ENCODE measurements around the gene HTR3D. TPM values are rescaled to one million over a fixed set of nuclear protein-coding genes. Genes with fewer than 3 reads are reported as not detected.

HTR3D gene
- total and polyA plus RNA-seq, 10 of the 15 experiments (the other 5 are each of a cell fraction or from before 2014, with no cell fraction given), result not detected

- no peak for TF ChIP-seq ELK1 (IDR thresholded peaks at IDR 0.05; ENCODE audit: low read depth, low read length)
- TF ChIP-seq CBX3 (IDR thresholded peaks at IDR 0.05; ENCODE audit: borderline replicate concordance, low read depth), result no peak
- TF ChIP-seq MEF2B (IDR thresholded peaks at IDR 0.05; ENCODE audit: partially characterized antibody, poor library complexity, severe bottlenecking), result no peak
- TF ChIP-seq RBBP5 (conservative IDR thresholded peaks at IDR 0.05), result no peak
- TF ChIP-seq SMAD1 (IDR thresholded peaks at IDR 0.05; ENCODE audit: low read depth, partially characterized antibody), result no peak
- TF ChIP-seq IKZF2 (IDR thresholded peaks at IDR 0.05), result no peak
Observed at GRCh38 chr3:184066211-184066610, 34.7 kb downstream of the HTR3D start (continued).

GRCh38 chr3:184067573-184068055 lies 36.1 kb downstream of the HTR3D start:
- no peaks in the 10 kb centered on the region for H3K79me2 ChIP-seq (ENCODE audit: control insufficient read depth, insufficient read depth, low read length)
- no peaks in the 10 kb centered on the region for H3K27me3 ChIP-seq (replicated peaks in 1 of 2; ENCODE audit: control insufficient read depth in 2 of 2, insufficient read depth in 2 of 2, low read length in 1 of 2)
- H3K36me3 ChIP-seq (ENCODE audit: control insufficient read depth in 2 of 2, insufficient read depth in 2 of 2, low read length in 1 of 2), result no peaks in the 10 kb centered on the region
- no peak overlapping the region for H3K4me3 ChIP-seq
- H2AFZ ChIP-seq (ENCODE audit: control insufficient read depth, low read depth, low read length), result no peak overlapping the region
- no peaks in the 10 kb centered on the region; the same call in 2 of the 3 replicates for H3K9me3 ChIP-seq (replicated peaks; ENCODE audit: control insufficient read depth, insufficient read depth, low read length)
- POLR2A ChIA-PET, result no interaction called here
- SMC1A ChIA-PET (ENCODE audit: uncharacterized antibody, unreplicated experiment), result interaction anchor here (0.7 kb wide), 1 partner anchor 9 kb away, joined by 3 read pairs; no protein-coding TSS in a partner anchor
- H4K20me1 ChIP-seq (ENCODE audit: control insufficient read depth, insufficient read depth), result no peaks in the 10 kb centered on the region
- RAD21 ChIA-PET (ENCODE audit: unreplicated experiment), result no interaction called here
- H3K4me2 ChIP-seq (ENCODE audit: control insufficient read depth, insufficient read depth), result no peak overlapping the region
- DNase-seq (ENCODE audit: low read depth, low spot score) (no peak), FAIRE-seq (no peak), ATAC-seq (no peak)
- intact Hi-C loops (cut with micrococcal nuclease; ENCODE audit: unreplicated experiment), result no loop called here
- no peak overlapping the region for H3K27ac ChIP-seq (ENCODE audit: control insufficient read depth, insufficient read depth)
- no peaks in the 10 kb centered on the region for H3K4me1 ChIP-seq (ENCODE audit: control insufficient read depth, insufficient read depth, low read length)
- H3K9ac ChIP-seq (ENCODE audit: control insufficient read depth, insufficient read depth, low read length), result no peak overlapping the region
- CTCF ChIA-PET, result interaction anchor here (0.6 to 1.4 kb wide), 2 partner anchors 19 to 172 kb away, joined by 3 to 5 read pairs; no protein-coding TSS in a partner anchor
- 42% methylated on average over 6 of the region's 6 CpGs for WGBS (ENCODE audit: insufficient coverage, insufficient replicate concordance, low lambda C conversion rate, missing lambda C conversion rate)
- in situ Hi-C loops (cut with MboI), result no loop called here
- BruUV-seq (replicated peaks), result no TSS peak
- TF ChIP-seq CTCF (IDR thresholded peaks at IDR 0.05 in 2 of 3, conservative IDR thresholded peaks at IDR 0.05 in 1 of 3; ENCODE audit: control insufficient read depth in 2 of 3, extremely low read depth in 1 of 3, insufficient read depth in 1 of 3, low read depth in 3 of 3, low read length in 3 of 3), result no peak
- no peak for TF ChIP-seq BCL3 (IDR thresholded peaks at IDR 0.05; ENCODE audit: borderline replicate concordance, insufficient read depth, low read depth, low read length, poor library complexity, severe bottlenecking)
- no peak for TF ChIP-seq RUNX3 (IDR thresholded peaks at IDR 0.05; ENCODE audit: low read length)
- no peak for TF ChIP-seq ZNF274 (IDR thresholded peaks at IDR 0.05; ENCODE audit: insufficient read depth, insufficient read length)
- TF ChIP-seq SIN3A (IDR thresholded peaks at IDR 0.05; ENCODE audit: low read depth, low read length), result no peak
- no peak for TF ChIP-seq DPF2 (IDR thresholded peaks at IDR 0.05)
- TF ChIP-seq SP1 (IDR thresholded peaks at IDR 0.05; ENCODE audit: low read depth, low read length), result no peak
- no peak for TF ChIP-seq BMI1 (IDR thresholded peaks at IDR 0.05; ENCODE audit: borderline replicate concordance)
- no peak for TF ChIP-seq ZNF24 (IDR thresholded peaks at IDR 0.05)
- TF ChIP-seq IKZF1 (conservative IDR thresholded peaks at IDR 0.05), result no peak
